Gastroesophageal sphincter (tissue), 3 donors: ENCODE measurements around the gene GNAQ.

Source experiments
- EP300 ChIP-seq: sonication (generic); formaldehyde crosslinking; IDR thresholded peaks from one replicate; pipeline ENCODE4 v1.6.1; 2017; ENCODE audit warnings: antibody characterized with exemption, mild to moderate bottlenecking
- POLR2A ChIP-seq, 2 donors: fragments of 450-650 bp; IDR thresholded peaks; one replicate each; pipeline ENCODE4 v1.6.1; 2017; ENCODE audit warnings: antibody characterized with exemption in 2 of 2, mild to moderate bottlenecking in 2 of 2, moderate library complexity in 1 of 2
- POLR2AphosphoS5 ChIP-seq: sonication (generic); formaldehyde crosslinking; IDR thresholded peaks from one replicate; pipeline ENCODE4 v1.6.1; 2017; ENCODE audit warnings: antibody characterized with exemption
- TF ChIP-seq, protein P1 (sequence below), 4 experiments: fragments of 200-600 bp in 2 of 4; fragments of 450-650 bp in 2 of 4; sonication (generic) in 1 of 4; IDR thresholded peaks; one replicate each; pipeline ENCODE4 v1.5.1; 2017 to 2019; ENCODE audit warnings: antibody characterized with exemption in 4 of 4, mild to moderate bottlenecking in 2 of 4, moderate library complexity in 2 of 4

DNA sequence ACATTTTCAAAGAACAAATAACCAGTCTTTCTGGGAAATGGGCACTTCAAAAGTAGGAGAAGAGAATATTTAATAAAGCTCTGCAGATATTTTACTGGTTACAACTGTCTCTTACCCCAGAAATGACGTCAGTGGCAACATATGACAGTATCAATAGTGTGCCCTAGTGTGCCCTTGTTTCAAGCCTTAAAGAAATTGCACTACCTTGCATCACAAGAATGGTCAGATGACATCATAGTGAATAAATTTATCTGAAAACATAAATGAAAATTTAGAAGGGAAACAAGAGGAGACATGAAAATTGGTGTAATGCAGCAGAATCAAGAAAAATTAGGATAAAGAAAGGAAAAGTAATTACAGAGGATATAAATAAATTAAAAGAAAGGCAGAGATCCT lies 176.7 kb downstream of the GNAQ start:
- TF ChIP-seq, protein P1, sequence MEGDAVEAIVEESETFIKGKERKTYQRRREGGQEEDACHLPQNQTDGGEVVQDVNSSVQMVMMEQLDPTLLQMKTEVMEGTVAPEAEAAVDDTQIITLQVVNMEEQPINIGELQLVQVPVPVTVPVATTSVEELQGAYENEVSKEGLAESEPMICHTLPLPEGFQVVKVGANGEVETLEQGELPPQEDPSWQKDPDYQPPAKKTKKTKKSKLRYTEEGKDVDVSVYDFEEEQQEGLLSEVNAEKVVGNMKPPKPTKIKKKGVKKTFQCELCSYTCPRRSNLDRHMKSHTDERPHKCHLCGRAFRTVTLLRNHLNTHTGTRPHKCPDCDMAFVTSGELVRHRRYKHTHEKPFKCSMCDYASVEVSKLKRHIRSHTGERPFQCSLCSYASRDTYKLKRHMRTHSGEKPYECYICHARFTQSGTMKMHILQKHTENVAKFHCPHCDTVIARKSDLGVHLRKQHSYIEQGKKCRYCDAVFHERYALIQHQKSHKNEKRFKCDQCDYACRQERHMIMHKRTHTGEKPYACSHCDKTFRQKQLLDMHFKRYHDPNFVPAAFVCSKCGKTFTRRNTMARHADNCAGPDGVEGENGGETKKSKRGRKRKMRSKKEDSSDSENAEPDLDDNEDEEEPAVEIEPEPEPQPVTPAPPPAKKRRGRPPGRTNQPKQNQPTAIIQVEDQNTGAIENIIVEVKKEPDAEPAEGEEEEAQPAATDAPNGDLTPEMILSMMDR (IDR thresholded peaks at IDR 0.05), result no peak
- TF ChIP-seq POLR2A (IDR thresholded peaks at IDR 0.05) (no peak), POLR2AphosphoS5 (no peak), EP300 (no peak)
